GM10847 (cell line): ENCODE data around the gene STK35.

ENCODE experiments used
- POLR2A ChIP-seq: IDR thresholded peaks from 2 replicates; pipeline ENCODE4 v1.6.1; 2011; ENCODE audit not compliant: insufficient read length; ENCODE audit errors: extremely low read depth

The STK35 gene

DNA sequence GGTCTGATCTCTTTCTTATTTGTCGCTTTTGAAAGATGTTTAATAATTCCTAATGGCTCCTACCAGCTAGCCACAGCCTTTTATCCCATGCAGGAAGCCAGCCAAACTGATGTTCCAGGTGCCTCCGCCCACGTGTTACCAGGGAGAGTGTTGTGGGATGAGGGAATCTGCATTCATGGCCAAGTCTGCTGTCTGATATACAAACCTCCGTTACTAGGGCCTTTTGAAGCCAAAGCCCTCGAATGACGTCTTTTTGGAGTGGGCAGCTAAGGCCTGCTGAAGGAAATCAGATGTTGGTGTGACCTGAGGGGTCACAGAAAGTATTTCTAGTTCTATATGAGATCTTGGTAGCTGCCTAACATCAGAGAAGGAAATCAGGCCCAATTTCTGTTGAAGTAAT, 21.3 kb downstream of the STK35 start:
- no peak for TF ChIP-seq POLR2A

DNA sequence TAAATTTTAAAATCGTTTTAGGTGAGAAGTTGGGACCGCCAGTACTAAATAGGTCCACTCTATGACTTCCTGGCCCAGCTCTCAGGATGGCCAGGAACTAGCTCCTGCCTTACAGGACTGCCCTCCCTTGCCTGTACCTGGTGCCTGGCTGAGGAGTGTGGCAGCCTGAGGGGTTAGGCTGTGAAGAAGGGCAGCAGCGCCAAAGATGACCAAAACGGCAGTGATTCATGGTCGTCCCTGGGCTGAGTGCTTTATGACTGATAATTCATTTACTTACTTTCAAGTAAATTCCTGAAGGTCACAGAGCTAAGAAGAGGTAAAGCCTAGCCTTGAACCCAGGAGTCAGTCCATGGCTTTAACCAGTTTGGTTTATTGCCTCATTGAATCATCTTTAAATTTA, 22.1 kb downstream of the STK35 start:
- TF ChIP-seq POLR2A = no peak

DNA sequence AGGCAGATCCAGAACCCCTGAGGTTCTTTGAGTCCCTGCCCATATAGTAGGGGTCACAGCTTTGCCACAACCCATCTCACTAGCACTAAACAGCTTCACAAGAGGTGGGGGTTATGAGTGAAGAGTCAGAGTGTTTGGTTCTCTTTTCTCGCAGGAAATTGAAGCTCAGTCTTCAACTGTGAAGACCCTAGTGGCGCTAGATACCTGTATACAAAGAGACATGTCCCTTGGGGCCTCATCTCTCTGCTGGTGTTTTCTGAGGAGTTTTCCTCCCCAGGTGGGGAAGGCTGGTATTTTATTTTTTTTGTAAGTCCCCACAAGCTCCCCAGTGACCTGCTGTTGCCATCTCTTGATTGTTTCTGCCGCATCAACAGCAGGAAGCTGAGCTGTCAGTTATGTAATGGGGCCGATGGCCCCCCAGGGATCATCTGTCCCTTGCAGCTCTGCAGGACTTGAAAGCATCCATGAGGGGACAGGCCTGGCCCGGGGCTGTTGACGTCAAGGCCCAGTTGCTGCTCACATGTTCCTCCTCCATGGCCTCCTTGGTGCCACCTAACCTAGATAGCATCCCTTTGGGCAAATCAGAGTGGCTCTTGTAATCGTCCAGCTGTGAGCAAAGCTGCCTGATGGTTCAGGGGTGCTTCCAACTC, 23.1 kb downstream of the STK35 start:
- no peak for TF ChIP-seq POLR2A

DNA sequence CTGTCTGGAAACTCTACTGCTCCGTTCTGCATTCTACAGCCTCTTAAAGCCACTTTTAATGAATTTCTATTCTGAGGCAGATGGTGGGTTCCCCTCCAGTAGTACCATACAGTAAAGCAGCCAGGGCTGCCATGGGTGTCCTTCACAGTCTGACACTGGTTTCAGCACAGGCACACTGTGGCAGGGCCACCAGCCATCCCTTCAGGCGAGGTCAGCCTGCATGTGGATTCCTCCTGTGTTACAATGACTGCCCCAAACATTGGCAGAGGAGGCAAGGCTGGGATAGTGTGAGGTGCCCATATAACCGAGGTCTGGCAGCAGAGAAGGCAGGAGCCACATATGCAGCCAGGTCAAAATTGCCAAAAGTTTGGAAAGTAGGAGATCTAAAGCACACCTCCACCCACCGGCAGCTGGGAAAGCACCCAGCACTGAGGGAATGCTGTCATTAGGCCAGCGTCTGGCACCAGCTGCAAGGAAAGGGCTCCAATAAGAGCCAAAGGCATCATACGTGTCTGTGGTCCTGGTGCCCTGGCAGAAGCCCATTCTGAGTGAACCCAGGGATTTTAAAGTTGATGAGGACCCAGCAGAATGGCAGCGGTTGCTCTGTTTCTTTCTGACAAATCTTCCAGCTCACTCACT, 24.0 kb downstream of the STK35 start:
- no peak for TF ChIP-seq POLR2A

DNA sequence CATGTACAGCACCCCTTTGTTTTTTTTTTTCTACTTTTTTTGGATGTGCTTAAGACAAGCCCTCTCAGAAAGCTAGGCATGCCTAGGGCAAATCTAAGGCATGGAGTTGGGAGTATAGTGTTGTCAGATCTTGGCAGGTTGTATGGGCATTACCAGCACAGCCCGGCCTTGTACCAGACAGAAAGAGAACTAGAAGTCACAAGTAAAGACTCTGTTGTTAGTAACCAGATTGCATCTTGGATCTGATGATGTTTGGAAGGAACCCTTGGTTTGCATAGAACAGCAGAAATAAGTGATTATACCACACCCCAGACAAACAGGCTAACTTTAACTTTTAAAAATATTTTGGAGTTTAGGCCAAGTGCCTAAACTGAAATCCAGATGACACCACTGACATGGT, 25.6 kb downstream of the STK35 start:
- no peak for TF ChIP-seq POLR2A

GRCh38 chr20:2128542-2128941, 26.9 kb downstream of the STK35 start:
- no peak for TF ChIP-seq POLR2A

- no peak for TF ChIP-seq POLR2A
Measured at GRCh38 chr20:2130062-2130591, 28.5 kb downstream of the STK35 start.

DNA sequence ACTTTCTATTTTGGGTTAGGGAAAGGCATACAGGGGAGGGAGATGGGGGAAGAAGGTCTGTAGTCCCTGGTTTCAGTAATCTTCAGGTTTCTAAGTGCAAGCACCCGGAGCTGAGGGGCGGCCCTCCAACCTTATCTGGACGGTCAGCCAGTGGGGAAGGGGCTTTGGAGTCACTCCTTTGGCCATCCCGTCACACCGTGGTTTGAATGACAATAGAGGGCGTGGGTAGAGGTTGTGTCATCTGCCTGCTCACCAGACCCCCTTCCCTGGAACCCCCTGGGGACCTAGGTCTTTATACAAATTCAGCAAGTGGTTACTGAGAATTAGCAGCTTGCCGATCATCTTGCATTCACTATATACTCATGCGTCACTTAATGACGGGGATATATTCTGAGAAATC, 29.1 kb downstream of the STK35 start:
- TF ChIP-seq POLR2A = no peak

GRCh38 chr20:2131366-2131765, 29.7 kb downstream of the STK35 start:
- TF ChIP-seq POLR2A = no peak

GRCh38 chr20:2132461-2132901, 30.9 kb downstream of the STK35 start:
- no peak for TF ChIP-seq POLR2A

GRCh38 chr20:2133318-2134183, 31.9 kb downstream of the STK35 start:
- no peak for TF ChIP-seq POLR2A

GRCh38 chr20:2135013-2135412, 33.4 kb downstream of the STK35 start:
- TF ChIP-seq POLR2A = no peak

GRCh38 chr20:2136275-2136674, 34.6 kb downstream of the STK35 start:
- TF ChIP-seq POLR2A = no peak

DNA sequence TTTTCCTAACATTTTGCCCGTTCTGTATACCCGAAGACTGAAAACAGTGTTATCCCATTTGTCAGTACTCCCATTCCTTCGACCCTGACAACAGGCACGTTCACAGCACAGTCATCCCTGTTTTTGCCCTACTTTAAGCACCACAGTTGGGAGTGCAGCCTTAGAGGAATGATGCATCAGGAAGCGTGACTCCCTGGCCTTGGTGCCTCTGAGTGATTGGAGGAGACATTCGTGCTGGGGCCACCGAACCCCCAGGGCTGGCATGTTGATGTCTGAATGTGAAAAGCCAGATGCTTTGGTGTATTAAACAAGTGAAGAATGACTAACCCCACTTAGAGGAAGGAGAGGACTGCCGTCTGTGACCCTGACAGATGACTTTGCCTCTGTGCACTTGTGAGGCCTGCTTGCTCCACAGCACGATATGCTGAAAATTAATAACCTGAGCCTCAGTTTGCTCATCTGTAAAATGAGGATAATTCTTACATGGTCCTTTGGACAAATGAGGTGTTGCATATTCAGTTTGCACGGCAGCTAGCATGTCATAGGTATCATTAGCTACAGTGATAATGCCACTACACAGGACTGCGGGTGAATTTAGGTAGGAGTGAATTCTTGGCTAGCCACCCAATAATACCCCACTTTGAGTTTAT, 36.0 kb downstream of the STK35 start:
- TF ChIP-seq POLR2A = no peak

DNA sequence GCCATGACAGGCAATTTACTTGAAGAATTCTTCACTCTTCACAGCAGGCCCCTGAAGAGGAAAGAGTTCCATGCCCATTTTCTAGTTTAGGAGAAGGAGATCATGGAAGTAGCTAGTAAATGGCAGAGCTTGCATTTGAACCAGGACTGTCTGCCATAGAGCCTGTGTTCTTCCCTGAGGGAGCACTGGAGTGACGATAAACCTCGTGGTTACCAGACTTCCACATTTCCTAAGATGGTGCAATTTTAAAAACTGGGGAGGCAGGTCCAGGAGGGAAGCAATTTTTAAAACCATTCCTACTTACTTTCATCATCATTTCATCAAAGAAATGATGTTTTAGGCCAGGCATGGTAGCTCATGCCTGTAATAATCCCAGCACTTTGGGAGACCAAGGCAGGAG, 36.8 kb downstream of the STK35 start:
- no peak for TF ChIP-seq POLR2A

DNA sequence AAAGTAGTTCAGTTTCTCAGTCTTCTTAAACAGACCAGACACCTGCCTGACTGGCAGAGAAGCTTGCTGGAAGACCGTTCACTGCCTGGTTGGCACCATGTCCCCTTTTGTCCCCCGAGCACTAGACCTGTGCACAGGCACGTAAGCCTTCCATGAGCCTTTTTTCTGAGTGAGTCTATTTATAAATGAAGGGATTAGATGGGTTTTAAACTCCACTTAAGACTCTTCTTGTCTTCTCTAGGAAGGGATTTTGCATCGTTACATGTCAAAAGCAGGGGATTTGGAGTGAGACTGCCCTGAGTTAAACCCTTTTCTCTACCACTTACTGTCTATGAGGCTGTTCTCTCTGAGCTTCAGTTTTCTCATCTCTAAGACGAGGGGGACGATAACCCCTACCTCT, 37.6 kb downstream of the STK35 start:
- no peak for TF ChIP-seq POLR2A

DNA sequence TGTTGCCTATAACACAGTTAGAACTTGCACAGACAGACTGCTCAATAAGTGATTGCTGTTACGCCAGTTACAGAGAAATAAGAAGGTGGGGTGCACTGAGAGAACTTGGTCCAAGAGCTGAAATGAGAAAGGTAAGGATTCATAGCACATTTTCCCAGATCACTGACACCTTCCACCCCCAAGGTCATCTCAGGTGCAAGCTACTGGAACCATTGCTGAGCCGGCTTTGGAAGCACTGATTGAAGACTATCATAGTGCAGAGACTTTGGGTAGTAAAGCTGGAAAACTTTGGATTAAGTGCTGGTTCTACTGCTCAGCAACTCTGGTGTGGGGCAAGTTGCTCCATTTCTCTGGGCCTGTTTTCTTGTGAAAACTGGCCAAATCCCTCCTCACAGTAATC, 38.1 kb downstream of the STK35 start:
- TF ChIP-seq POLR2A = no peak
